Measurements from ENCODE around the gene LRP1B.

LRP1B gene

GRCh38 chr2:141259683-141260082, 871.1 kb downstream of the LRP1B start:
- TF ChIP-seq ZFX (IDR thresholded peaks at IDR 0.05; ENCODE audit: borderline replicate concordance): no peak
- no peak for TF ChIP-seq CTCF (IDR thresholded peaks at IDR 0.05)
- H3K27ac ChIP-seq: no peak overlapping the region

- no peak overlapping the region for H3K27ac ChIP-seq
- TF ChIP-seq CTCF (IDR thresholded peaks at IDR 0.05): no peak
- no peak for TF ChIP-seq ZFX (IDR thresholded peaks at IDR 0.05; ENCODE audit: borderline replicate concordance)
Measured at GRCh38 chr2:141242008-141242407, 888.8 kb downstream of the LRP1B start.

GRCh38 chr2:141226560-141226959, 904.3 kb downstream of the LRP1B start:
- no peak for TF ChIP-seq ZFX (IDR thresholded peaks at IDR 0.05; ENCODE audit: borderline replicate concordance)
- no peak for TF ChIP-seq CTCF (IDR thresholded peaks at IDR 0.05)
- no peak overlapping the region for H3K27ac ChIP-seq

- TF ChIP-seq ZFX (IDR thresholded peaks at IDR 0.05; ENCODE audit: borderline replicate concordance) (no peak), CTCF (IDR thresholded peaks at IDR 0.05) (no peak)
- no peak overlapping the region for H3K27ac ChIP-seq
Measured at GRCh38 chr2:141207036-141207385, 923.8 kb downstream of the LRP1B start.

GRCh38 chr2:141201016-141201565, 929.7 kb downstream of the LRP1B start:
- no peak overlapping the region for H3K27ac ChIP-seq
- TF ChIP-seq CTCF (IDR thresholded peaks at IDR 0.05) (no peak), ZFX (IDR thresholded peaks at IDR 0.05; ENCODE audit: borderline replicate concordance) (no peak)

GRCh38 chr2:141200191-141200590, 930.6 kb downstream of the LRP1B start:
- H3K27ac ChIP-seq: no peak overlapping the region
- TF ChIP-seq ZFX (IDR thresholded peaks at IDR 0.05; ENCODE audit: borderline replicate concordance): no peak
- no peak for TF ChIP-seq CTCF (IDR thresholded peaks at IDR 0.05)

GRCh38 chr2:141199711-141200110, 931.1 kb downstream of the LRP1B start:
- TF ChIP-seq ZFX (IDR thresholded peaks at IDR 0.05; ENCODE audit: borderline replicate concordance) (no peak), CTCF (IDR thresholded peaks at IDR 0.05) (no peak)
- no peak overlapping the region for H3K27ac ChIP-seq
